Measurements from ENCODE around the gene TLR6.
A peak's percentile ranks its signal among the peaks of the same experiment; 100 is the strongest.

TLR6 gene

DNA sequence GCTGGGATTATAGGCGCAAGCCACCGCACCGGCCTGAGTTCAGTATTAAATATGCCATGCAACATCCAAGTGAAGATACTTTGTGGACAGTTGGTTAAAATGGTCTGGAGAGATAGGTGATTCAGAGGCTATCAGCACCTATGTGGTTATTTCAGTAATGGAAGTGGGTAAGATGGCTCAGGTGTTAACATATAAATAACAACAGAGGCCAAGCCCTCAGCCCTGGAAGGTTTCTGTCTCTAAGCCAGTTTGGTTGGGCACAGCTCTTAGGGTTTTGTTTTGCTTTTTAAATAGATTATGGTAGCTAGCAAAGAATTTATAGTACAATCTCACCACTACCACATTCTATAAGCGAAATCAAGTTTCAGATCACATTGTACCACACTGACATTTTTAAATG lies 27.6 kb upstream of the TLR6 start:
- Histone ChIP-seq H3K36me3 (ENCODE audit: control insufficient read depth, insufficient read depth, low read length) (no peaks in the 10 kb centered on the region), H3K4me3 (ENCODE audit: low read depth, low read length) (no peak overlapping the region), H3K27me3 (ENCODE audit: control insufficient read depth, insufficient read depth, low read length) (no peaks in the 10 kb centered on the region), H3K9ac (ENCODE audit: low read depth, low read length) (no peak overlapping the region), H3K9me3 (ENCODE audit: control insufficient read depth, insufficient read depth, low read length) (no peaks in the 10 kb centered on the region), H3K4me1 (ENCODE audit: control insufficient read depth, insufficient read depth, low read length) (peaks cover 6% of the 10 kb centered on the region)

DNA sequence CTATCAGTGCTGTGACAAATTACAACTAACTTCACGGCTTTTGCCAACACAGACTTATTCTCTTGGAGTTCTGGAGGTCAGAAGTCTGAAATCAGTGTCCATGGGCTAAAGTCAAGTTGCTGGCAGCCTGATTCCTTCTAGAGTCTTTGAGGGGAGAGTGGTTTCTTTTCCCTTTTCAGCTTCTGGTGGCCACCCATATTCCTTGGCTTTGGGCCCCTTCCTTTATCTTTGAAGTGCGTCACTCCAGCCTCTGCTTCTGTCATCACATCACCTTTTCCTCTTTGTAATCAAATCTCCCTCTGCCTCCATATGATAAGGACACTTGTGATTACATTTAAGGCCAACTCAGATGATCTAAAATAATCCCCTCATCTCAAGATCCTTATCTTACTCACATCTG lies 20.0 kb upstream of the TLR6 start:
- H3K36me3 ChIP-seq (ENCODE audit: control insufficient read depth, insufficient read depth, low read length): no peaks in the 10 kb centered on the region

DNA sequence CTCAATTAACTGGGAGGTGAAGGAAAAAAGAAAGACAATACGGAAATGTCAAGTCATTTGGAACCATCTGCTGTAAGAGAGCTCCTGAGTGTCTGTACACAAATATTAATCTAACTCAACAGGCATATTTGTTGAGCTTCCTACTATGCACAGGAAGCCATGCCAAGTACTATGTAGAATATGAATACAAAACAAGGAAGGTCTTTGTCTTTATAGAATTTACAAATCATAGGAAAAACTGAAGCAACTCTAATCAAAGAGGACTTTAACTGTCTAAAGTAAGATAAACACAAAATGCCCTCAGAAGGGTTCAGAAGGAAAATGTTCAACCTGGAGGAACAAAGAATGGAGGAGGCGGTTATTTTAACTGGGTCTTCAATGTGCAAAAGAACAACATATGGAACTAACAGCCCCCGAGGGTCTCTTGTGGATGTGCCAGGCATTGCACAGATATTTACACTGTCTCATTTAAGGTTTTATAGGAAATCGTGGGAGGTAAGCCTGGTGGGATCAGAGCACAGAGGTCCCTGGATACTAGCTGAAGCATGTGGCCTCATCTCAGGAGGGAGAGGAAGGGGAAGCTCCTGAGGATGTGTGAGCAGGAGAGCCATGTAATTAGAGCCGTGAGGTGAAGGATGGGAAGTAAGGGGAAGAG lies 16.8 kb upstream of the TLR6 start:
- Histone ChIP-seq H3K36me3 (ENCODE audit: control insufficient read depth, insufficient read depth, low read length) (no peaks in the 10 kb centered on the region), H3K27me3 (ENCODE audit: control insufficient read depth, insufficient read depth, low read length) (no peaks in the 10 kb centered on the region), H3K4me3 (ENCODE audit: low read depth, low read length) (no peak overlapping the region), H3K9ac (ENCODE audit: low read depth, low read length) (no peak overlapping the region), H3K9me3 (ENCODE audit: control insufficient read depth, insufficient read depth, low read length) (no peaks in the 10 kb centered on the region), H3K4me1 (ENCODE audit: control insufficient read depth, insufficient read depth, low read length) (no peaks in the 10 kb centered on the region)

More for the DNA sequence above, 20.0 kb upstream of the TLR6 start:
- no peak overlapping the region for H3K4me3 ChIP-seq (ENCODE audit: low read depth, low read length)
- H3K9me3 ChIP-seq (ENCODE audit: control insufficient read depth, insufficient read depth, low read length): no peaks in the 10 kb centered on the region
- H3K4me1 ChIP-seq (ENCODE audit: control insufficient read depth, insufficient read depth, low read length): no peaks in the 10 kb centered on the region
- H3K9ac ChIP-seq (ENCODE audit: low read depth, low read length): no peak overlapping the region
- no peaks in the 10 kb centered on the region for H3K27me3 ChIP-seq (ENCODE audit: control insufficient read depth, insufficient read depth, low read length)

DNA sequence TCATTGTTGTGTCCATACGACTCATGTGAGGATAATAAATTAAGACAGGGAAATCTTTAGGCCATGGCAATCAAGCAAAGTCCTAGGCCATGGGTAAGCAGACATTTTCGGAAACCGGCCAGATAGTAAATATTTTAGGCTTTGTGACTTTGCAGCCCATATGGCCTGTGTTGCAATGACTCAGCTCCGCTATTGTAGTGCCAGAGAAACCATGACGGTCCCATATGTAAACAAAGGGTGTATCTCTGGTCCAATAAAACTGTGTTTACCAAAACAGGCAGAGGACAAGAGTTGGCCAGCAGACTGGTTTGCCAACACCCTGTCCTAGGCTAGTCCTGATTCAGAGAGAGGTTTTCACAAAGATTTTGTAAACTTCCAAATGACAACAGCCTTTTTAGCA lies 16.0 kb upstream of the TLR6 start:
- Histone ChIP-seq H3K9ac (ENCODE audit: low read depth, low read length) (no peak overlapping the region), H3K9me3 (ENCODE audit: control insufficient read depth, insufficient read depth, low read length) (no peaks in the 10 kb centered on the region), H3K27me3 (ENCODE audit: control insufficient read depth, insufficient read depth, low read length) (no peaks in the 10 kb centered on the region), H3K4me1 (ENCODE audit: control insufficient read depth, insufficient read depth, low read length) (no peaks in the 10 kb centered on the region), H3K4me3 (ENCODE audit: low read depth, low read length) (no peak overlapping the region), H3K36me3 (ENCODE audit: control insufficient read depth, insufficient read depth, low read length) (no peaks in the 10 kb centered on the region)

DNA sequence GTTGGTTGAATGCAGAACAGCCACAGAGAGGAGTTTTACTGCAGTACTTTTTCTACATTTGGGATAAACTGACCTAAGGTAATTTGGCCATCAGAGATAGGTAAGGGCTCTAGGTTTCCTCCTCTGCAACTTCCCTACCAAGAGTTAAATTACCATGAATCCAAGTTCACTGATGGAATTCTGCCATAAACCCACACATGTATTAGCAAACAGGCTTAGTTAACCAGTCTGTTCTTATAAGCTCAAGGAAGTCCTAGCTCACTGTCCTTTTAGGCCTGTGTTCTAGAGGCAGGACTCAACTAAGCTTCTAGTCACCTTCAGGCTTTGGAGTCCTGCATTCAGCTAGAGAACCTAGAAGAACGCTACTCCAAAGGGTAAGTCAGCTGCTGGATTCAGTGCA lies 15.0 kb upstream of the TLR6 start:
- Histone ChIP-seq H3K4me1 (ENCODE audit: control insufficient read depth, insufficient read depth, low read length) (no peaks in the 10 kb centered on the region), H3K9me3 (ENCODE audit: control insufficient read depth, insufficient read depth, low read length) (no peaks in the 10 kb centered on the region), H3K36me3 (ENCODE audit: control insufficient read depth, insufficient read depth, low read length) (no peaks in the 10 kb centered on the region), H3K4me3 (ENCODE audit: low read depth, low read length) (no peak overlapping the region), H3K9ac (ENCODE audit: low read depth, low read length) (no peak overlapping the region), H3K27me3 (ENCODE audit: control insufficient read depth, insufficient read depth, low read length) (no peaks in the 10 kb centered on the region)

DNA sequence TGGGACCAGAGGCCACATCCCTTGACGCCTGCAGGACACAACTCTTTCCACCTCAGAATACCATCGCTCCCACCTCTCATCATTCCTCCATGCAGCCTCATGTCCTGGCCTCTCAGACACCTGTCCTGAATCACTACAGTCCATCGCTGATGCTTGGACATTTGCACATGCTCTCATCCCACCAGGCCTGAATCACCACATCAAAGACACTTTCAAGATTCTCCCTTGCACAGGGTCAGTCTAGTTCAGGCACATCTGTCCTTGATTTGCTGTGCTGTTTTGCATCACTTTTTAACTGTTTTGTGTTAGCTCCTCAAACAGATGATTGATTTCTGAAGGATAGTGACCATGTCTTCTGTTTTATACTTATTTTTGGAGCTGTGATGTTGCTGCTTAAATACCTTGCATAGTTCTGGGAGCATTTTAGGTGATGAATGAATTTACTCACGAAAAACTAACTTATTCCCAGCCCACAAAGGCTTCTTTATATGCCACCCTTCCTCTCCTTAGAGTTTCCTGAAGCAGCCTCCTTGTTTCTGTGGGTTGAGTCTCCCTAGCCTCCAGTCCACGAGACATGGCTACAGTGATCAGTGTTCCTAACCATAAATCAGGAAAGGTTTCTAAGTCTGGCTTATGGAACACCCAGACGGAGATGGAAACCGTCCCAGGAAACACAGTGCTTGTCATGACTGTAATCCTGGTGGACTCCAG lies 13.6 kb upstream of the TLR6 start:
- H3K4me1 ChIP-seq (ENCODE audit: control insufficient read depth, insufficient read depth, low read length): no peaks in the 10 kb centered on the region
- H3K4me3 ChIP-seq (ENCODE audit: low read depth, low read length): no peak overlapping the region

DNA sequence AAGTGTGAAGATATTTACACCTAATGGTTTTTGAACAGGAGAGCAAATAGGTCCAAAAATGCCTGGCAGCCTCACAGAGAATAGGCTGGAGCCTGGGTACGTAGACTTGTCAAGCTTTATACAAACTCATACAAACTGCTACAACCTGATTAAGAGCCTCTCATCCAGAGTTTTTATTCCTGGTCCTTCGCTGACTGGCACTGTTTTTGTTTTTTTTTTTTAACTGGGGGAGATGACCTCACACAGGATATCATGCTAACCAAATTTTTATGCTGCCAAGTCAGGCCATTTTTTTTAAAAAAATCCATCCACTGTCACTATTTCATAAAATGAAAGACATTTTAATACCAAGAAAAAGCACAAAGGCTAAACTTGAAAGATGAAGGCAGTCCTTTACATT lies 12.9 kb upstream of the TLR6 start:
- H3K36me3 ChIP-seq (ENCODE audit: control insufficient read depth, insufficient read depth, low read length): no peaks in the 10 kb centered on the region
- H3K9me3 ChIP-seq (ENCODE audit: control insufficient read depth, insufficient read depth, low read length): no peaks in the 10 kb centered on the region
- H3K4me1 ChIP-seq (ENCODE audit: control insufficient read depth, insufficient read depth, low read length): no peaks in the 10 kb centered on the region
- no peaks in the 10 kb centered on the region for H3K27me3 ChIP-seq (ENCODE audit: control insufficient read depth, insufficient read depth, low read length)
- no peak overlapping the region for H3K4me3 ChIP-seq (ENCODE audit: low read depth, low read length)
- no peak overlapping the region for H3K9ac ChIP-seq (ENCODE audit: low read depth, low read length)

More for the DNA sequence above, 13.6 kb upstream of the TLR6 start:
- Histone ChIP-seq H3K36me3 (ENCODE audit: control insufficient read depth, insufficient read depth, low read length) (no peaks in the 10 kb centered on the region), H3K9me3 (ENCODE audit: control insufficient read depth, insufficient read depth, low read length) (no peaks in the 10 kb centered on the region), H3K9ac (ENCODE audit: low read depth, low read length) (no peak overlapping the region), H3K27me3 (ENCODE audit: control insufficient read depth, insufficient read depth, low read length) (no peaks in the 10 kb centered on the region)

DNA sequence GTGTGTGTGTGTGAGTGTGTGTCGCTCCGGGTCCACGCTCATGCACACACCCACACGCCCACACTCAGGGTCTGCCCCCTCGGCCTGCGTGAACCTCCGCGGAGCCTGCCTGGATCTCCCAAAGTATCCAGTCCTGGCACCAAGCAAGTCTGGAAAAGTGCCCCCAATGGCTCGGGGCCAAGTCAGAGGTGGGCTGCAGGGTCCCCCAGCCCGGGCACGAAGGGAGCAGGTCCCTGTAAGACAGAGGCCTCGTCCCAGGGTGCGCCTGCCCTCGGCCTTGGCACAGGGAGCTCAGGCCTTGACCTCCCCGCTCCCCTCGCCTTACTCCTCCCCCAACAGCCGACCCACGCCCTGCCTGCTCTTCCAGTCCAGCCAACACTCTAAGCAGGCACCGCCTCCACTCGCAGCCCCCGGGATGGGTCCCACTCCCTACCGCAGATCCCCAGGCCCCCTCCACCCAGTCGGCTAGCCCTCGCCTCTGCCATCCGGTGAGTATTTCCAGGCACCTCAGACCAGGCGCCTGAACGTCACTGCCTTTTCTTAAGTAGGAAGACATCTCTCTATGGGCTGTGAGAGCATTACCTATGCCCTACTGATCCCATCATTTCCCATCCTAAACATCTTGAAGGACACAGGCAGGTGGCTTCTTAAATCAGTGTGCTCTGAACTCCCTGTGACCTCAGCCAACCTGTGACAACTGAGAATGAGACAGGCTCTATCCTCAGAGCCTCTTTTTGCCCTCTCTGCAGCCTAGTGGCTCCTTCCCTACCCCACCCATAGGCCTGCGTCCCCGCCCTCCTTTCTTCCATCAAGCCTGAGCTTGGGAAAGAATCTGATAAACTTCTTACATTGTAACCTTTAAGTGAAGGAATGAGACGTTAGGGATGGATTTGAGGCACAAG lies 11.7 kb upstream of the TLR6 start:
- Histone ChIP-seq H3K36me3 (ENCODE audit: control insufficient read depth, insufficient read depth, low read length) (no peaks in the 10 kb centered on the region), H3K9ac (ENCODE audit: low read depth, low read length) (peak overlapping the region; percentile 87), H3K4me3 (ENCODE audit: low read depth, low read length) (peak overlapping the region; percentile 76)

DNA sequence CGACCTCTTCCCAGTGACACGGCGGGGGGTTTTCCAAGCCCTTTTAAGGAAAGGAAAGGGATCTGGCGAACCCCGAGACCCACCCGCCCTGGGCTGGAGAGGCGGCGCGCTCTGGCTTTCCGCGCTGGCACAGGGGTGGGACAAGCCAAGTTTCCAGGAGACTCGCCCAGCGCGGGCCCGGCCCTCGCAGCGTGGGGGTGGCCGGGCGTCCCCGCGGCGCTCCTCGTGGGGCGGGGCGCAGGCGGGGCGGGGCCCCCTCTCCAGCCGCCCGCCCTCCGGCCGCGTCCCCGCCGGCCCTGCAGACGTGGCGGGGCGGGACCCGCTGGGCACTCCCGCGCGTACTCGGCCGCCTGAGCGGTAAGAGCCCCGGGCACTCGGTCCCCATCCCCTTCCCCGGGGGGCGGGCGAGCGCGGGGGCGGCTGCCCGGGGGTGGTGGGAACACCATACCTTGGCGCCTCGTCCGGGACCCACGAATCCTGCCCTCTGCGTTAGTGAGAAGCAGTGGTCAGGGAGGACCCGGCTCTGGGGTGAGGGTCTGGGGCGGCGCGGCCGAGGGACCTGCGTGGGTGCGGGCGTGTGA lies 11.0 kb upstream of the TLR6 start, which contains the start of gene FAM114A1:
Gene FAM114A1, plus strand, starts transcription at position 329 of the 581 bp plus-strand sequence. CDS start 10,273 bp downstream, outside the sequence.
- peak within 1 kb of the TSS; percentile 76 for H3K4me3 ChIP-seq (ENCODE audit: low read depth, low read length)
- H3K9ac ChIP-seq (ENCODE audit: low read depth, low read length): peak within 1 kb of the TSS; percentile 87
- no peaks in the 10 kb centered on the region for H3K4me1 ChIP-seq (ENCODE audit: control insufficient read depth, insufficient read depth, low read length)
- H3K27me3 ChIP-seq (ENCODE audit: control insufficient read depth, insufficient read depth, low read length): no peaks in the 10 kb centered on the region
- H3K9me3 ChIP-seq (ENCODE audit: control insufficient read depth, insufficient read depth, low read length): no peaks in the 10 kb centered on the region
- no peaks in the 10 kb centered on the region for H3K36me3 ChIP-seq (ENCODE audit: control insufficient read depth, insufficient read depth, low read length)

More for the DNA sequence above, 11.7 kb upstream of the TLR6 start:
- Histone ChIP-seq H3K27me3 (ENCODE audit: control insufficient read depth, insufficient read depth, low read length) (no peaks in the 10 kb centered on the region), H3K9me3 (ENCODE audit: control insufficient read depth, insufficient read depth, low read length) (no peaks in the 10 kb centered on the region), H3K4me1 (ENCODE audit: control insufficient read depth, insufficient read depth, low read length) (no peaks in the 10 kb centered on the region)

DNA sequence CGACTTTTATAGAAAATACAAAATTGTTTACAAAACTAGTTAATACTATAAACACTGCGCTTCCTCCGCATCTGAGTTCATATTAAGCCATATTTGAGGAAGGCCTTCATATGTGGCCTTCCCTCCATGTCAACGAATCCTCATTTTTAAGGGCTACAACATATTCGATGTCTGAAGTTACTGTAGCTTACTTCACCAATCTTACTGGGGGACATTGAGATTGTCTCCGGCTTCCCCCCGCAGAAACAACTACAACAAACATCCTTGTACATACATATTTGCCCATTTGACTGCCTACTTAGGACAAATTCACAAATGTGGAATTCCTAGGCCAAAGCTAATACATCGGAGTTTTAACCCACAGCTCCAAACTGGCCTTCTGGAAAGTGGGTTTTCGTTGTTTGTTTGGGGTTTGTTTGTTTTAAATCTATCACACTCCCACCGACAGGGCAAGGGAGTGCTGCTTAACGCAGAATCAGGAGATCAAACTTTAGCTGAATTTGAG lies 10.4 kb upstream of the TLR6 start:
- Histone ChIP-seq H3K4me1 (ENCODE audit: control insufficient read depth, insufficient read depth, low read length) (no peaks in the 10 kb centered on the region), H3K4me3 (ENCODE audit: low read depth, low read length) (peak overlapping the region; percentile 45), H3K9ac (ENCODE audit: low read depth, low read length) (peak overlapping the region; percentile 38), H3K27me3 (ENCODE audit: control insufficient read depth, insufficient read depth, low read length) (no peaks in the 10 kb centered on the region), H3K9me3 (ENCODE audit: control insufficient read depth, insufficient read depth, low read length) (no peaks in the 10 kb centered on the region), H3K36me3 (ENCODE audit: control insufficient read depth, insufficient read depth, low read length) (no peaks in the 10 kb centered on the region)

DNA sequence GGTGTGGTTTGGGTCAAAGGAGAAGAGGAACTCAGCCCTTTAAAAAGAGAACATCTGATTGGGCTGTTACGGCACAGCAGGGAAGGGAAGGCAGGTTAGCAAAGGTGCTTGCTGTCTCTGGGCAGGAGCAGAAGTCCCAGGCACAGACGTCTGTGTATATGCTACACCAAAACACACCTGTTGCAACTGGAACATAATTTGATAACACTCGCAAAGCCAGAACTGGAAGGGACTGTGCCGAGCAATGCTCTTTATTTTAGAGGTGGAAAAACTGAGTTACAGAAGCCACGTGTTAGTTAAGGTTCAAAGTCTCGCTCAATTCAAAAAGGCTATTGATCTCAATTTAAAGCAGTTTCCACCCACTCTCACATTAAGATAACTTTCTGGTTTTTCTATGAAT lies 8.8 kb upstream of the TLR6 start:
- H3K9me3 ChIP-seq (ENCODE audit: control insufficient read depth, insufficient read depth, low read length): no peaks in the 10 kb centered on the region
- H3K4me3 ChIP-seq (ENCODE audit: low read depth, low read length): no peak overlapping the region
- H3K27me3 ChIP-seq (ENCODE audit: control insufficient read depth, insufficient read depth, low read length): no peaks in the 10 kb centered on the region
- no peaks in the 10 kb centered on the region for H3K36me3 ChIP-seq (ENCODE audit: control insufficient read depth, insufficient read depth, low read length)
- no peak overlapping the region for H3K9ac ChIP-seq (ENCODE audit: low read depth, low read length)
- H3K4me1 ChIP-seq (ENCODE audit: control insufficient read depth, insufficient read depth, low read length): no peaks in the 10 kb centered on the region

Measured in iPS-15b (cell line).